SK-N-SH (cell line): Measurements from ENCODE around the gene MAMDC4.

Source experiments
- CTCF ChIP-seq: fragments of 200-600 bp; sonication (generic); IDR thresholded peaks from 2 replicates; pipeline ENCODE4 v1.6.1; 2017; ENCODE audit warnings: antibody characterized with exemption, mild to moderate bottlenecking, moderate library complexity
- EP300 ChIP-seq, 2 experiments: IDR thresholded peaks; 2 replicates each; pipeline versions ENCODE4 v1.4.0 to v1.6.1; 2012; ENCODE audit warnings: borderline replicate concordance in 1 of 2, low read depth in 1 of 2, low read length in 1 of 2
- PBX3 ChIP-seq: IDR thresholded peaks from 2 replicates; pipeline ENCODE4; 2012
- POLR2AphosphoS5 ChIP-seq: IDR thresholded peaks from 2 replicates; pipeline ENCODE4 v1.6.1; 2012; ENCODE audit warnings: low read depth, low read length
- RFX5 ChIP-seq: IDR thresholded peaks from 2 replicates; pipeline ENCODE4 v1.6.1; 2012; ENCODE audit warnings: mild to moderate bottlenecking, improper control_type of control experiment, low read length
- SMC3 ChIP-seq: IDR thresholded peaks from 2 replicates; pipeline ENCODE4 v1.6.1; 2012; ENCODE audit warnings: low read depth, low read length, improper control_type of control experiment
- TEAD4 ChIP-seq: IDR thresholded peaks from 2 replicates; pipeline ENCODE4 v1.4.0; 2012; ENCODE audit warnings: mild to moderate bottlenecking, borderline replicate concordance; ENCODE audit not compliant: insufficient read depth
- USF1 ChIP-seq: IDR thresholded peaks from 2 replicates; pipeline ENCODE4 v1.4.0; 2012; ENCODE audit warnings: low read depth, borderline replicate concordance
- YY1 ChIP-seq: IDR thresholded peaks from 2 replicates; pipeline ENCODE4 v1.4.0; 2012; ENCODE audit warnings: low read depth, mild to moderate bottlenecking

- no peak for TF ChIP-seq CTCF
- TF ChIP-seq YY1, result no peak
- TF ChIP-seq TEAD4, result no peak
- TF ChIP-seq PBX3, result no peak
- no peak for TF ChIP-seq EP300 (IDR thresholded peaks at IDR 0.05; ENCODE audit: borderline replicate concordance in 1 of 2, low read depth in 1 of 2, low read length in 1 of 2)
- no peak for TF ChIP-seq RFX5
- TF ChIP-seq USF1, result no peak
- no peak for TF ChIP-seq POLR2AphosphoS5
- no peak for TF ChIP-seq SMC3
These were observed 20.4 kb upstream of the MAMDC4 start for GRCh38 chr9:136831720-136832104.
